ENCODE measurements around the gene OPRM1. TPM values are rescaled to one million over a fixed set of nuclear protein-coding genes. Genes with fewer than 3 reads are reported as not detected.

Gene OPRM1
- total RNA-seq, 1 donor from 2014 or later: not detected

DNA sequence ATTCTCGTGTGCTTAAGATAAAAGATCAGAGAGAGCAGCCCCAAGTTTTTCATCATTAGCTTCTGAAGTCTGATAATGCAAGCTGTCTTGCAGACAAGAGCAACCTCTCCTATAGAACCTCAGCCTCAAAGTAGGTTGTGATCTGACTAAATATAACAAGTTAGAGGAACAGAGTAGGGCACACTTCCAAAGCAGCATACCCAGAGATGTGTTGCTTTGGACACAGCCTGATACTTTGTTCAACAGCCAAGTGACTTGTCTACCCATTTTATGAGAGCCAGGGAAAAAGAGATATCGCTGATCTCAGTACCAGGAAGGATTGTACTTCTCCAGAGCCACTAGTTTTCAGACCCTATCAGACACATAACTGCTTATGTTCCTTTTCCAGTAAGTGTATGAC lies 44.2 kb upstream of the OPRM1 start:
- H3K27me3 Mint-ChIP-seq (ENCODE audit: low read depth, unreplicated experiment): no peaks in the 10 kb centered on the region
- no peaks in the 10 kb centered on the region for H3K9me3 ChIP-seq (ENCODE audit: insufficient read depth, low read depth, low read length)
- no peaks in the 10 kb centered on the region for H3K4me1 Mint-ChIP-seq (ENCODE audit: low read depth, unreplicated experiment)
- H3K36me3 ChIP-seq (ENCODE audit: insufficient read depth, low read length): no peaks in the 10 kb centered on the region
- no peak overlapping the region for H3K4me3 ChIP-seq (ENCODE audit: insufficient read depth, low read depth, low read length)
- FAIRE-seq (no peak), DNase-seq (ENCODE audit: low read depth) (no peak)
- H3K79me2 ChIP-seq (ENCODE audit: insufficient read depth, low read length): no peaks in the 10 kb centered on the region
- no peak overlapping the region for H3K9ac ChIP-seq (ENCODE audit: low read length)
- no peaks in the 10 kb centered on the region for H3K9me3 Mint-ChIP-seq (ENCODE audit: unreplicated experiment)
- no peaks in the 10 kb centered on the region for H3K4me1 ChIP-seq (ENCODE audit: insufficient read depth, low read length)
- no peaks in the 10 kb centered on the region for H3K36me3 Mint-ChIP-seq (ENCODE audit: low read depth, unreplicated experiment)
- H3K4me2 ChIP-seq (ENCODE audit: low read length): no peak overlapping the region
- no peak overlapping the region for H3K27ac ChIP-seq (ENCODE audit: low read depth, low read length)
- no peak overlapping the region for H2AFZ ChIP-seq (ENCODE audit: low read depth, low read length)
- H4K20me1 ChIP-seq (ENCODE audit: insufficient read depth, low read length): no peaks in the 10 kb centered on the region
- TF ChIP-seq, protein P1, sequence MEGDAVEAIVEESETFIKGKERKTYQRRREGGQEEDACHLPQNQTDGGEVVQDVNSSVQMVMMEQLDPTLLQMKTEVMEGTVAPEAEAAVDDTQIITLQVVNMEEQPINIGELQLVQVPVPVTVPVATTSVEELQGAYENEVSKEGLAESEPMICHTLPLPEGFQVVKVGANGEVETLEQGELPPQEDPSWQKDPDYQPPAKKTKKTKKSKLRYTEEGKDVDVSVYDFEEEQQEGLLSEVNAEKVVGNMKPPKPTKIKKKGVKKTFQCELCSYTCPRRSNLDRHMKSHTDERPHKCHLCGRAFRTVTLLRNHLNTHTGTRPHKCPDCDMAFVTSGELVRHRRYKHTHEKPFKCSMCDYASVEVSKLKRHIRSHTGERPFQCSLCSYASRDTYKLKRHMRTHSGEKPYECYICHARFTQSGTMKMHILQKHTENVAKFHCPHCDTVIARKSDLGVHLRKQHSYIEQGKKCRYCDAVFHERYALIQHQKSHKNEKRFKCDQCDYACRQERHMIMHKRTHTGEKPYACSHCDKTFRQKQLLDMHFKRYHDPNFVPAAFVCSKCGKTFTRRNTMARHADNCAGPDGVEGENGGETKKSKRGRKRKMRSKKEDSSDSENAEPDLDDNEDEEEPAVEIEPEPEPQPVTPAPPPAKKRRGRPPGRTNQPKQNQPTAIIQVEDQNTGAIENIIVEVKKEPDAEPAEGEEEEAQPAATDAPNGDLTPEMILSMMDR (IDR thresholded peaks at IDR 0.05; ENCODE audit: insufficient read depth, low read depth, low read length): no peak
- no peak overlapping the region for H3K4me3 Mint-ChIP-seq (ENCODE audit: unreplicated experiment)
- no peaks in the 10 kb centered on the region for H3K27me3 ChIP-seq (ENCODE audit: insufficient read depth, low read length)
- no peak overlapping the region for H3K27ac Mint-ChIP-seq (ENCODE audit: unreplicated experiment)

DNA sequence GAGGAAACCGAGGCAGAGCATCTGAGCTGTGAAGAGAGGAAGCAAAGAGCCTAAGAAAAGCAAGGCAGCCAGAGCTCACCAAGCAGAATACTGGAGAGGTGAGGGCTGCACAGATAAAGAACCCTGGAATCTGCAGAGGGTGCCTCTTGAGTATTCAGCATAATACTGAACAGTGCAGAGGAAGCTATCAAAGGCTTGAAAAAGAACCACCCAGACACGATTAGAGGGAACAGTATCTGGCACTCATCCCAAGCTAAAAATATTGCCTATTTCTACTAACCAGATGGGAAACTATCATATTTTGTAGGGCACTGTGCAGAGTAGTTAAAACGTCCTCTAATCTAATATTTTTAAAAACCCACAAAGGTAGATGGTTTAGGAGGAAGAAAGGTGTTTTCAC lies 41.8 kb upstream of the OPRM1 start:
- Histone ChIP-seq H2AFZ (ENCODE audit: low read depth, low read length) (no peak overlapping the region), H3K9me3 (ENCODE audit: insufficient read depth, low read depth, low read length) (no peaks in the 10 kb centered on the region), H3K36me3 (ENCODE audit: insufficient read depth, low read length) (no peaks in the 10 kb centered on the region), H3K4me3 (ENCODE audit: insufficient read depth, low read depth, low read length) (no peak overlapping the region), H3K4me2 (ENCODE audit: low read length) (no peak overlapping the region), H3K4me1 (ENCODE audit: insufficient read depth, low read length) (no peaks in the 10 kb centered on the region), H3K9ac (ENCODE audit: low read length) (no peak overlapping the region), H3K79me2 (ENCODE audit: insufficient read depth, low read length) (no peaks in the 10 kb centered on the region), H4K20me1 (ENCODE audit: insufficient read depth, low read length) (no peaks in the 10 kb centered on the region), H3K27ac (ENCODE audit: low read depth, low read length) (no peak overlapping the region), H3K27me3 (ENCODE audit: insufficient read depth, low read length) (no peaks in the 10 kb centered on the region)
- TF ChIP-seq, protein P1 (IDR thresholded peaks at IDR 0.05; ENCODE audit: insufficient read depth, low read depth, low read length): no peak
- no peak for TF ChIP-seq EZH2 (IDR thresholded peaks at IDR 0.05; ENCODE audit: insufficient read depth, low read length)
- no peaks in the 10 kb centered on the region for H3K4me1 Mint-ChIP-seq (ENCODE audit: low read depth, unreplicated experiment)
- no peaks in the 10 kb centered on the region for H3K27me3 Mint-ChIP-seq (ENCODE audit: low read depth, unreplicated experiment)
- H3K36me3 Mint-ChIP-seq (ENCODE audit: low read depth, unreplicated experiment): no peaks in the 10 kb centered on the region
- DNase-seq (ENCODE audit: low read depth): no peak
- H3K9me3 Mint-ChIP-seq (ENCODE audit: unreplicated experiment): no peaks in the 10 kb centered on the region
- H3K4me3 Mint-ChIP-seq (ENCODE audit: unreplicated experiment): no peak overlapping the region
- FAIRE-seq: no peak
- H3K27ac Mint-ChIP-seq (ENCODE audit: unreplicated experiment): no peak overlapping the region

DNA sequence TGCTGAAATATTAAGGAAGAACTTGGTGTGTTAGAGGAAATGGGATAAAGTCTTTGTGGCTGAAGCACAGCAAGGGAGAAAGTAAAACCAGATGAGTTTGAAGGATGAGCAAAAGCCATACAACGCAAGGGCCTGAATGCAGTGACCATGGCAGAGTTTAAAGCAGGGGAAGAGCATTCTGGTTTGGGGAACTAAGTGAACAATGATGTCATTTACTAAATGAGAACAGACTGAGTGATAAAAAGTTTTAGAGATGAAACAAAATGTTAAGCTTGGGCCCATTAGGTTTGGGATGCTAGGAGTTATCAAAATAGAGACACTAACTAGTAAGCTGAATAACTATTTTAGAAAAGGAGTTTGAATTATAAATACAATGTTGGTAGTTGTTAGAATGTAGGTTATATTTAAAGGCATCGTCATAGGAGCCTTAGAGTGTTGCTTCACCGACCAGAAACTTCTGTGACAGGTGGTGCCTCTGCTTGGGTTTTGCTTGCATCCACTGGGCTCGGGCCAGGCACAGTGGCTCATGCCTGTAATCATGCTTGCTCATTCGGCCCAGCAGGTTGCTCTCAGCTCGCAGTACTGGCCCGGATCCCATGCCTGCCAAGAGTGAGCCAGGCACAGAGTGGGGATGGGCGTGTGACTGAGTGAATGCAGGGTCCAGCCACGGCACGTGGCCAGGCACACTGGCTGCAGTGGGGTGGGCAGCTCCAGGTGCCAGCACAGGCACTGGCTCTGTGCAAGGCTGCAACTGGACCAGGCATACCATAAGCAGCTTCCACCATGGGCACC lies 37.4 kb upstream of the OPRM1 start:
- no peak for FAIRE-seq
- no peak overlapping the region for H3K9ac ChIP-seq (ENCODE audit: low read length)
- no peaks in the 10 kb centered on the region for H3K4me1 ChIP-seq (ENCODE audit: insufficient read depth, low read length)
- H3K27me3 ChIP-seq (ENCODE audit: insufficient read depth, low read length): no peaks in the 10 kb centered on the region
- H2AFZ ChIP-seq (ENCODE audit: low read depth, low read length): no peak overlapping the region
- DNase-seq (ENCODE audit: low read depth): no peak
- Mint-ChIP-seq H3K27ac (ENCODE audit: unreplicated experiment) (no peak overlapping the region), H3K36me3 (ENCODE audit: low read depth, unreplicated experiment) (no peaks in the 10 kb centered on the region), H3K9me3 (ENCODE audit: unreplicated experiment) (no peaks in the 10 kb centered on the region), H3K4me3 (ENCODE audit: unreplicated experiment) (no peak overlapping the region), H3K27me3 (ENCODE audit: low read depth, unreplicated experiment) (no peaks in the 10 kb centered on the region), H3K4me1 (ENCODE audit: low read depth, unreplicated experiment) (no peaks in the 10 kb centered on the region)
- TF ChIP-seq, protein P1 (IDR thresholded peaks at IDR 0.05; ENCODE audit: insufficient read depth, low read depth, low read length): no peak
- no peak for TF ChIP-seq EZH2 (IDR thresholded peaks at IDR 0.05; ENCODE audit: insufficient read depth, low read length)
- H3K27ac ChIP-seq (ENCODE audit: low read depth, low read length): no peak overlapping the region
- no peaks in the 10 kb centered on the region for H3K9me3 ChIP-seq (ENCODE audit: insufficient read depth, low read depth, low read length)
- no peaks in the 10 kb centered on the region for H4K20me1 ChIP-seq (ENCODE audit: insufficient read depth, low read length)
- H3K4me3 ChIP-seq (ENCODE audit: insufficient read depth, low read depth, low read length): no peak overlapping the region
- no peaks in the 10 kb centered on the region for H3K36me3 ChIP-seq (ENCODE audit: insufficient read depth, low read length)
- H3K4me2 ChIP-seq (ENCODE audit: low read length): no peak overlapping the region
- no peaks in the 10 kb centered on the region for H3K79me2 ChIP-seq (ENCODE audit: insufficient read depth, low read length)
